HG03025 (cell line): Measurements from ENCODE around the gene DENND1A.
"Not testable (repeated sequence)": the region's sequence is repeated elsewhere in the genome, so short reads cannot be mapped to it uniquely, and the experiment has no call there.

Experiments used
- ATAC-seq: cut with Tn5 transposase; IDR thresholded peaks from one replicate; pipeline ENCODE4 v1.9.1; 2021; ENCODE audit warnings: mild to moderate bottlenecking, moderate library complexity; ENCODE audit not compliant: unreplicated experiment, low FRiP score

The DENND1A gene

DNA sequence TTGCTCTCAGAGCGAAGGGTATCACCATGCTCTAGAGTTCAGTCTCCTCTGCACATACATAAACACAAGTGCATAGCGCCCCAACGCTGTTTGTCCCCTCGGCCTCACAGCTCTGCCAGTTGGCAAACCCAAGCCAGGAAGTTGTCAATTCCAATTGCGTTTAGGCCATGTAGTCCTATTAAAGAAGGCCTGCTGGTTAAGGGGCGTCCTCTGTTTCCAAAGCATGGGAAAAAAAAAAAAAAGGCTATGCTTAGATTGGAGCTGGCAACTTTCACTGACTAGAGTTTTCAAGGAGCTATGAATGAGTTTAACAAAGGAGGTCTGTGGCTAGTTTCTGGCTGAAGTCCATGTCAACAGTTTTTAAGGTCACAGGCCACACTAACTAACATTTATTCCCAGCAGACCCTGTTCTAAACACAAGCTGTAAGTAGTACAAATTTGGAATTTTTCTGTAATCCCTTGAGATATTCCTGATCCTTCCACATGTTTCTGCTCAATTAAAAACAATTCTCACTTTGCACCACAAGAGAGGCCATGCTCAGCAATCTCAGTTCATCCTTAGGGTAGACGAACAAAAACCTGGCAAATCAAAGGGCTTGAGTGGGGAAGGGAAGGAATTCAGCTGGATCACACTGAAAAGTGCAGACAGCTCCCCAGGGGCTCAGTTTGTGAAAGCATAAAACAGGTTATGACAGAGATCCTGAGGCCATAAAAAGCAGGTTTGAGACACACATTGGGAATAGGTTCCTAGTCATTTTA, 187.7 kb downstream of the DENND1A start:
- ATAC-seq = no peak

DNA sequence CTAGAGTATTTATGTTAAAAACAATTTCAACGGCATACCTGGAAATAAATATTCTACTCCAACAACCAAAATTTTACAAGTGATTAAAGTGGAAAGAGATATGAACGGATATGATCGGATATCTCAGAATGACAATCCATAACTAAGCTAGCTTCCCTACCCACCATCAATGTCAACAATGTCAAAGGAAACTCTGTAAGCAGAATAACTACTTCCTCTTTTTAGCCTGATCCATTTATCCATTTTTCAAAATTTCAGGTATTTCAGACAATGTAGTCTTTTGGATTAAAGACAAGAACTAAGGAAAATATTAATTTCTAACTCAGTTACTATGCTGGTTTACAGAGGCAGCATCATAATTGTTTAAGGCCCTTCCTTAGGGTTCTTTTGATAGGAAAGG, 188.7 kb downstream of the DENND1A start:
- no peak for ATAC-seq

DNA sequence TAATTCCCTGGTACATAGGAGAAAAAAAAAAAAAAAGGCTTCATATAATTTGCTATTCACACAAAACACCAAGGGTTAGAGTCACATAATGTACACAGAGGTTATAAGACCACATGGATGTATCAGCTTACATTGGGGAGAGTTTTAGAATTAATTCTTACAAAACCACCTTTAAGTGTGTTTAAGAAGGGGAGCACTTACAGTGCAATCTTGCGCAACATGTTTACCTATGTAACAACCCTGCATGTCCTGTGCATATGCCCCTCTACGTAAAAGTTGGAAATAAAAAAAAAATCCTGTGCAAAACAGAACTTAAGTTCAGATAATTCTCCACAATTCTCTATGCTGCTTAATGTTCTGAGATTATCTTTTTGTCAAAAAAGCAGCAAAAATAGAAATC, 190.0 kb downstream of the DENND1A start:
- ATAC-seq = no peak

DNA sequence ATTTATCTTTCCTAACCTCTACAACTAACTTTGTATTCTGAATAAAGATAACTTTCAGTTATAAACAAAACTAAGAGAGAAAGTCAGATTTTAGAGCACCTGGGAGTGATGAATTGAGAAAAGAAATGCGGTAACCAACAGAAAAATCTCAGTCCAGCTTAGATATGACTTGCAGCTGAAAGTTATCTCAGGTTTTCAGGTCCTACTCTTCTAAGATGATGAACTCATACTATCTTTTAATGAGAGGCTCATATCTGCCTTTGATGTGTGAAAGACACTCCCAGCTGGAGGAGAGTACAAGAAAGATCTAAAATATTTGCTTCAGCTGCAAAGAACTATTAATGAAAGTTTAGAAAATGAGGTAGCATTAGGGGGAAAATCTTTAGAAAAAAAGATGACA, 190.5 kb downstream of the DENND1A start:
- no peak for ATAC-seq

DNA sequence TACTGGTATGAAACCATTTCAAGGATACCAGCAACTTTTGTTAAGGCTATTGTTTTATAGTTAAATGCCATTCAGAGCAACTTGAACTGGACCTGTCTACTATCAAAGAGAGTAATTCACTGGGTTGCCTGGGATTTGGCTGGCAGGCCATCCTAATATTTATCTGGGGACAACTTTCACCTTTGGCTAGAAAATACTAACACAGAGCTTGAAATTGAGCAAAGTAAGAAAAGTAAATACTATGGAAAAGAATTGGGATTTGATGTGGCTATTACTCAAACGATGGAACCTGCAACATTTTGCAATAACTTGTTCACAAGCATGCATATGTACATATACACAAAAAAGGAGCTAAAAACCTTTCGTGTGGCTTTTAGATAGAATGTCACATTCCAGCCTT, 191.3 kb downstream of the DENND1A start:
- no peak for ATAC-seq

DNA sequence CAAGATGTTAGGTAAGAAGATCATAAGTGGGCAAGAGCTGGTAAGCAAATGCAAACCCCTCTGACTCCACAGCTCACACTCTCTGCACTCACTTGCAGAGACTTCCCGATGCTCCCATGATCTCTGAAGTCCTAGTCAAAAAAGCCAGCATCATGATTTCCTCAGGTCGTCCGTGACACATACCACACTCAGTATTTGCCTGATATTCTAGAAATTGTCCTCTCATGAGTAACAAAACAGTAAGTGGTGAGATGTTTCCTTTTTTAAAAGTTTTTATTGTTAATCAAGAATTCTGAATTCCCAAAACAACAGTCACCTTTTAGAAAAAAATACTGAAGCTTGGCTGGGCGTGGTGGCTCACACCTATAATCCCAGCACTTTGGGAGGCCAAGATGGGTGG, 194.6 kb downstream of the DENND1A start:
- ATAC-seq = no peak

DNA sequence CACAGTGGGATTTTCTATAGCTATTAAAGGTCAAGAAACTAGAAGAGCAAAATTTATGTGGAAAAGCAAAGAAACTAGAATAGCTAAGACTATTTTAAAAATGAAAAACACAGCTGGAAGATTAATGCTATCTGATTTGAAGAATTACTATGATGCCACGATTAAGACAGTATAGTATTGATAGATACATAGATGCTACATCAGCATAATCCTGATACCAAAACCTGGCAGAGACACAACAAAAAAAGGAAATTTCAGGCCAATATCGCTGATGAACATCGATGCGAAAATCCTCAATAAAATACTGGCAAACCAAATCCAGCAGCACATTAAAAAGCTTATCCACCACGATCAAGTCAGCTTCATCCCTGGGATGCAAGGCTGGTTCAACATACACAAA, 201.4 kb downstream of the DENND1A start:
- ATAC-seq = not testable (repeated sequence)

DNA sequence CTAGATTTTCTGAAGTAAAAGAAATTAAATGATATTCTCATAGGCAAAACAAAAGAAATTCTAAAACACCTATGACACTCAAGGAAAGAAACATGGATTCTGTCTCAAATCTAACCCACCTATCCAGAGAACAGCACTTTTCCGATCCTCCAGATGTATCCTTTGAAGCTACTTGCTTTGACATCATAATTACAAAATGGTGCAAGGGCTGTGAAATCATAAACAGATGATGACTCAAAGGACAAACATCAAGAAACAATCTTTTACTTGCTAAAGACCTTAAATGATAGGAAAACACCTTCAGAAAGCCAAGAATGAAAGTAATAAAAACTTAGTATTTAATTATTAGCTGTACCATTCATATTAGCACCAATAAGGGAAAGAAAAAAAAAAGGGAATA, 202.6 kb downstream of the DENND1A start:
- no peak for ATAC-seq

DNA sequence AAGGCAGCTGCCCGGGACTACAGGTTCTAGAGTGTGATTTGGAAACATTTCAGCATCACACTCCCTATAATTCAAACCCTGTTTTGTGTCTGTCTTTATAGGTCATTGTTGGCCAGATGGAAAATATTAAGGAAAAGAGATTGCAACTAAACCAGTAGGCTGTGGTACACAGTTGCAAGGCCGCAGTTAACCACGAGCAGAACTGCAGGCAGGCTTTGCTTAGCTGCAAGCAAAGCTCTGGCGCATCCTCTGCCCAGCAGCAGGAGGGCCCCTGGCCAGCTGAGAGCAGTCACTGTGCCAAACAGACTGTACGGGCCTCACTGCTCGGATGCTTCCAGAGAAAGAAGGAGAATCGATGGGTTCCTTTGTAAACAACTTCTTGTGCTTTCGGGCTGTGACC, 204.5 kb downstream of the DENND1A start:
- no peak for ATAC-seq

DNA sequence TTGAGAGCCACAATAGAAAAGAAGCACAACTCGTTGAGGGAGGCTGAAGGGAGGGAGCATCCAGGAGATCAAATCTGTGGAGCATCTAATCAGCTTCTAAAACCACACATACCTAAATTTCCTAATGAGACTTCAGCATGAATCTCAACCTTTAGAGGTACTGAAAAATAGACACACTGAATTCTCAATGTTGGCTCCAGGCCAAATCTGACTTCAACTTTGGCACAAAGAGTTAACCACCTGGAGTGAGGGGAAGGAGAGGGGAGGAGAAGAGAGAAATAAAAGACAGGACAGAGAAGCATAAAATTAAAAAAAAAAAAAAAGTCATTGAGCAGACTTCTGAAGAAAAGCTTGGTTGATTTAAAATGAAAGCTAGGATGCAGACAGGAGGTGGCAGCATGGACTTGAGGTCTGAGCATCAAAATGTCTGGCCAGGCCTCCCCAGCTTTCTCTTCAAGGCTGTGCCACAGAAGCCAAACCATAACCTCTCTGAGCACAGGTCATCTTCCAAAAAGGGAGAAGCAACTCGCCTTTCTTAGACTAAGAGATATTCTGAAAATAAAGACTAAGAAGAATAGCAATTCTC, 205.6 kb downstream of the DENND1A start:
- ATAC-seq = no peak

DNA sequence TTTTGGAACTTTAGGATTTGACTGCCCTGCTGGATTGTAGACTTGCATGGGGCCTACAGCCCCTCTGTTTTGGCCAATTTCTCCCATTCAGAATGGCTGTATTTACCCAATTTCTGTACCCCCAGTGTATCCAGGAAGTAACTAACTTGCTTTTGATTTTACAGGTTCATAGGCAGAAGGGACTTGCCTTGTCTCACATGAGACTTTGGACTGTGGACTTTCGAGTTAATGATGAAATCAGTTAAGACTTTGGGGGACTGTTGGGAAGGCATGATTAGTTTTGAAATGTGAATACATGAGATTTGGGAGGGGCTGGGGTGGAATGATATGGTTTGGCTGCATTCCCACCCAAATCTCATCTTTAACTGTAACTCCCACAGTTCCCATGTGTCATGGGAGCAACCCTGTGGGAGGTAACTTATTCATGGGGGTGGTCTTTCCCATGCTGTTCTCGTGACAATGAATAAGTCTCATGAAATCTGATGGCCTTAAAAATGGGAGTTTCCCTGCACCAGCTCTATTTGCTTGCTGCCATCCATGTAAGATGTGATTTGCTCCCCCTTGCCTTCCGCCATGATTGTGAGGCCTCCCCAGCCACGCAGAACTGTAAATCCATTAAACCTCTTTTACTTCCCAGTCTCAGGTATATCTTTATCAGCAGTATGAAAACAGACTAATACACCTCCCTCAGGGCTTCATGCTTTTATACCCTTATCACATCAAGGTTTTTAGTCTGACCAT, 206.6 kb downstream of the DENND1A start:
- ATAC-seq = no peak

DNA sequence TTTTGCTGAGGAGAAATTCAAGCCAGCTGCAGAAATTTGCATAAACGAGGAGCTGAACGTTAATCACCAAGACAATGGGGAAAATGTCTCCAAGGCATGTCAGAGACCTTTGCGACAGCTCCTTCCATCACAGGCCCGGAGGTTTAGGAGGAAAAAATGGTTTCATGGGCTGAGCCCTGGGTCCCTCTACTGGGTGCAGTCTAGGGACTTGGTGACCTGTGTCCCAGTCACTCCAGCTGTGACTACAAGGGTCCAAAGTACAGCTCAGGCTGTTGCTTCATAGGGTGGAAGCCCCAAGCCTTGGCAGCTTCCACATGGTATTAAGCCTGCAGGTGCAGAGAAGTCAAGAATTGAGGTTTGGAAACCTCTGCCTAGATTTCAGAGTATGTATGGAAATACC, 207.5 kb downstream of the DENND1A start:
- ATAC-seq = no peak

DNA sequence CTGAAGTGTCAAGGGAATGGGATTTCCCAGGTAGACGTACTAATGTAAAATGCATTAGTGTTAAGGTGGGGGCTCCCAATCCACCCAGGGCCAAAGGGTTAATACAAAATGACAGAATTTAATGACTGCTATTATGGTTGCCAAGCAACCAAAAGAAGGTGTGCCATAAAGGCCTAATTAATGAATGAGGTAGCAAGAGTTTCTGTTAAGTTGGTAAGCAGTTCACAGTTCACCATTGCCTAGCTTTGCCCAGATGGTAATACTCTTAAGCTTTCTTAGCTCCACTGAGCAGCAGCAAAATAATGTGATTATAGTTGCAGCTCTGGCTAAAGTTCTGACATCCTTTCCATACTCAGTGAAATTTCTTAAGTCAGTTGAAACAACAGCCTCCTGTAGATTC, 211.7 kb downstream of the DENND1A start:
- ATAC-seq = no peak

DNA sequence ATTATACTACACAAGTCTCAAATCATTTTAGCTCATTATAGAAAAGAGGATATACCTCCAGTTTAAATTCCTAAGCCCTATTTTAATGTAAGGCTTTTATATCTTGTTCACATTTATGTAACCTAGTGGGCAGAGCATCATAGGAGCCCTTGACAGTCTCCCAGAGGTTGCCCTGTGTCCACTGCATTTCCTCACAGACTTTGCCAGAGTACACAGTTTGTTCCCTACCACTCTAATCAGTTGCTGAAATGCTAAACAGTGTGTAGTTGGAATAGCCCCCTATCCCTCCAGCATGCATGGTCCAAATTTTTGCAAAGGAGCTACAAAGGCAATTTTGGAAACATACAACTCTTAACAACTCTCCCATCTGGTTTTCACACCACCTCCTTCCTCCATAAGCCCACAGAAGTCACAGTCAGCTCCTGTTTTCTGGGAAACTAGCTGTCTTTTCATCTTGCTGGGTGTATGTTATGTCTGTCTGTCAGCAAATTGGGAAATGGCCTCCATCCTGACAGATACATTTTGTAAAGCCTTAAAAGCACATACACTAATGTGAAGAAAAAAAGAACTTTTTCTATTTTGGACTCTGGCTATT, 212.2 kb downstream of the DENND1A start:
- ATAC-seq = no peak

DNA sequence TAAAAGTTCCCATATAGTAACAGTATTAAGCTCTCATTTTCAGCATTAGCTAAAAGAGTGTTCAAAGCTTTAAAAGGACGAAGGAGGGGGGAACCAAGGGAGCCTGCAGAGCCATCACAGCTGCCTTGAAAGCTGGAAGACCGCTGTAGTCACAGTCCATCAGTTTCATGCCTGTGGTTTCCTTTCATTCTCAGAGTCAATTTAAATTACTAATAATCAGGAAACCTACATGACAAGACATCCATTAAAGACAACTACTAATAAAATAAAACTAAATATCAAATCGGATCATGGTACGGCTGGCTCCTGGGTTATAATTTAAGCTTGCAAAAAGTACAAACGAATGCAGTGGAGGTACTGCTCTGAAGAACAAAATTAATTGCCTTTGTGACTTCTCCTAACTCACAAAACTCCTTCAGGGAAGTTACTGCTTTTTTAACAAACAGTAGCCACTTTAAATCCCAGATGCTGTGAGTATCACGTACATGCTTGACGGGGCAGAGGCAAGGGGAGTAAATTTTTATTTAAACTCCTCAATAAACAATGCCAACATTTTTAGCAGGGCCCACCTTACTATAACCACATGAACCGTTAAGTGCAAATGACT, 213.5 kb downstream of the DENND1A start:
- ATAC-seq = no peak

DNA sequence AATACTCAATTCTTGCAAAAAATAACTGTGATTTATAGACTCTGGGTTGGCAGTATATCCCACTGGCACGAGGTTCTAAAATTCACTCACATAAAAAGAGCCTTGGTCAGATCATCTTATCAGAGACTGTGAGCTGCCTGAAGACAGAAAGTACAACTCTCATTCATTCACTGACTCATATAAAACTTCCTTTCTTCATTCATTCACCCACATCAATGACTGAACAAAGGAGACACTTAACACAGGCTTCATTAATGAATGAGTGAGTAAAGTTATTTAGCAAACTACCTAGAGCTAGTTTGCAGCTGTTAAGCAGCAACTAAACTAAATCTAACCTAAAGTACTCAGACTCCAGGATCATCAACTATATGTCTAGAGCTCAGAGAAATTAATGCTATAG, 214.7 kb downstream of the DENND1A start:
- ATAC-seq = no peak

DNA sequence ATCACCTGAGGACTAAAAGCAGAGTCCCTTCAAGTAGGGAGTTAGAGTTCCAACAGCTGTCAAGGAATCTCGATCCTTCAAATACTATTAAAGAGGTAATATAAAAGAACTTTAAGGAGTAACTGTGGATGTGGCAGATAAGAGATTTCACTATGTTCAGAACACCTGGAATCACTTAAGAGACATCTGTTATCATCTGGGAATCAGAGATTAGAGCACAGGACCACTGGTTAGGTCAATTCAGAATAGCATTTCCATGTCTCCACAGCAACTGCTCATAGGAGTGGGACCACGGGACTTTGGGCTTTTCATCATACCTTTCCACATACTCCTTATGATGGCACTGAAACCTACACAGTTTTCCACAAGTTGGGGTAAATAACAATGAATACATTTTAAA, 216.6 kb downstream of the DENND1A start:
- no peak for ATAC-seq

DNA sequence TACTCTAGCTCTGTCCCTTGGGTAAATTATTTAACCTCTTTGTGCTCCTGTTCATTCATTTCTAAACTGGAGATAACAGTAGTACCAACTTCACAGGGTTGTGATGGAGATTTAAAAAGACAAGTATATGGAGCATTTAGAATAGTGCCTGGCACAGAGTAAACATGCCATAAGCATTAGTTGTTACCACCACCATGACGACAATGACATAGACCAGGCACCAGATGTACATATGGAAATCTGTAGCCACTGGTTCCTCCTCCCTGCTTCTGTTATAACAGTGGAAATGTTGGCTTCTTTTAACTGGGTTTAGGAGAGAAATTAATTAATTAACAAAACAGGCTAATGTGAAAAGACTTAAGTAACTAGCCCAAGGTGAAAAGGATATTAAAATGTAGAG, 217.5 kb downstream of the DENND1A start:
- no peak for ATAC-seq

DNA sequence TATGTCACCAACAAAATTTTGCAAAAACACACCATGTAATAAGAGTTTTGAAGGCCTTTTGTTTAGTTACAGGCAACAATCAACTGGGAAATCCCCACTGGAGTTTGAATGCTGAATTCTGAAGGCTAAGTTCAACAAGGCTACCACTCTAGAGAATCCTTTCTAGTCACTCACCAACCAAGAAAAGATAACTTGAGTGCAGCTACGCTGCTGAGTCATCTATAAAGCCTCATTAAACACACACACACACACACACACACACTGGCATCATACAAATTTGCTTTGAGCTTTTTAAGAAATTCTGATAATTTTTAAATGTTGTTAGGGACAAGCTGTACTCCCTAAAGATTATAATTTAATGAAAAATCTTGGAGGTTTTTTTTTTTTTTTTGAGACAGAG, 219.6 kb downstream of the DENND1A start:
- ATAC-seq = no peak

DNA sequence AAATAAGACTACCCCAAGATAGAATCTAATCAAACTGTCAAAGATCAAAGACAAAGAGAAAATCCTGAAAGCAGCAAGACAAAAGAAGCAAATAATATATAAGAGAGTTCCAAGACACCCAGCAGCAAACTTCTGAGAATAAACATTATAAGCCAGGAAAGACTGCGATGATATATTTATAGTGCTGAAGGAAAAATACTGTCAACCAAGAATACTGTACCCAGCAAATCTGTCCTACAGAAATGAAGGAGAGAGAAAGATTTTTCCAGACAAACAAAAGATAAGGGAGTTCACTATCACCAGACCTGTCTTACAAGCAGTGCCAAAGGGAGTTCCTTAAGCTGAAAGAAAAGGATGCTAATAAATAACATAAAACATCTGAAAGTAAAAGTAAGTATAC, 227.4 kb downstream of the DENND1A start:
- ATAC-seq = no peak

DNA sequence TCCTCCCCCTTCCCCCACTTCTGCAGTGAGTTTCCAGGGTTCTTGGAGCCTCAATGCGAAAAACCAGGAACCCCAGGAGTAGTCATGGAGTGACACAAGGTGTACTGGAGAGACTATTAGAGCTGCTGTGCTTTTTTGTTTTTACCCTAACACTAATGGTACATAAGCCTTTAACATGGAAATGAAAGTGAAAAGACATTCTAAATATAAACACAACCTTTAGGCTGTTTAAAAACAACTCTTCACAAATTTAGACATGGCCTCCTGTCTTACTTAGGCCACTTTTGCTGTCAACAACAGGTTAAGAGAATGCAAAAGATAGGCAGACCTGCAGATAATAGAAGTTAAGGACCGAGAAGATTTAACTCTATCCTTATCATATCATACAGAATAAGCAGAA, 232.2 kb downstream of the DENND1A start:
- no peak for ATAC-seq
